Ishikawa (cell line): ENCODE measurements around the gene NFYC.

ENCODE experiments used
- CEBPB ChIP-seq: IDR thresholded peaks from 2 replicates; pipeline ENCODE4 v1.6.1; 2012
- CREB1 ChIP-seq: IDR thresholded peaks from 2 replicates; pipeline ENCODE4 v1.6.1; 2012; ENCODE audit warnings: low read depth
- EGR1 ChIP-seq: IDR thresholded peaks from 2 replicates; pipeline ENCODE4 v1.6.1; 2012
- EP300 ChIP-seq: IDR thresholded peaks from 2 replicates; pipeline ENCODE4 v1.6.1; 2012; ENCODE audit warnings: borderline replicate concordance
- FOXM1 ChIP-seq: IDR thresholded peaks from 2 replicates; pipeline ENCODE4 v1.6.1; 2012; ENCODE audit warnings: low read depth, borderline replicate concordance
- MAX ChIP-seq: IDR thresholded peaks from 2 replicates; pipeline ENCODE4 v1.6.1; 2012
- NFIC ChIP-seq: IDR thresholded peaks from 2 replicates; pipeline ENCODE4 v1.6.1; 2012
- RAD21 ChIP-seq: IDR thresholded peaks from 2 replicates; pipeline ENCODE4 v1.6.1; 2012; ENCODE audit warnings: low read depth
- REST ChIP-seq: IDR thresholded peaks from 2 replicates; pipeline ENCODE4 v1.6.1; 2012; ENCODE audit warnings: low read depth, mild to moderate bottlenecking
- TAF1 ChIP-seq: IDR thresholded peaks from 2 replicates; pipeline ENCODE4 v1.6.1; 2012; ENCODE audit warnings: low read depth, mild to moderate bottlenecking
- TCF12 ChIP-seq: IDR thresholded peaks from 2 replicates; pipeline ENCODE4 v1.6.1; 2012; ENCODE audit warnings: low read depth
- TEAD4 ChIP-seq: IDR thresholded peaks from 2 replicates; pipeline ENCODE4 v1.6.1; 2012
- YY1 ChIP-seq: IDR thresholded peaks from 2 replicates; pipeline ENCODE4 v1.6.1; 2012; ENCODE audit warnings: low read depth
- ZBTB7A ChIP-seq: IDR thresholded peaks from 2 replicates; pipeline ENCODE4 v1.6.1; 2012; ENCODE audit warnings: low read depth
- TF ChIP-seq, protein P1 (sequence below): IDR thresholded peaks from 2 replicates; pipeline ENCODE4 v1.6.1; 2012

The NFYC gene

GRCh38 chr1:40738831-40739230, 47.3 kb downstream of the NFYC start:
- no peak for TF ChIP-seq EGR1
- no peak for TF ChIP-seq REST
- no peak for TF ChIP-seq MAX
- TF ChIP-seq TEAD4: no peak
- TF ChIP-seq TCF12: no peak
- no peak for TF ChIP-seq RAD21
- TF ChIP-seq, protein P1, sequence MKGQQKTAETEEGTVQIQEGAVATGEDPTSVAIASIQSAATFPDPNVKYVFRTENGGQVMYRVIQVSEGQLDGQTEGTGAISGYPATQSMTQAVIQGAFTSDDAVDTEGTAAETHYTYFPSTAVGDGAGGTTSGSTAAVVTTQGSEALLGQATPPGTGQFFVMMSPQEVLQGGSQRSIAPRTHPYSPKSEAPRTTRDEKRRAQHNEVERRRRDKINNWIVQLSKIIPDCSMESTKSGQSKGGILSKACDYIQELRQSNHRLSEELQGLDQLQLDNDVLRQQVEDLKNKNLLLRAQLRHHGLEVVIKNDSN: no peak
- no peak for TF ChIP-seq CREB1
- TF ChIP-seq YY1: no peak
- TF ChIP-seq NFIC: no peak
- TF ChIP-seq ZBTB7A: no peak
- no peak for TF ChIP-seq FOXM1
- no peak for TF ChIP-seq CEBPB
- no peak for TF ChIP-seq EP300
- no peak for TF ChIP-seq TAF1

GRCh38 chr1:40739455-40740008, 48.0 kb downstream of the NFYC start:
- no peak for TF ChIP-seq YY1
- no peak for TF ChIP-seq NFIC
- no peak for TF ChIP-seq ZBTB7A
- no peak for TF ChIP-seq FOXM1
- TF ChIP-seq REST: no peak
- no peak for TF ChIP-seq TEAD4
- no peak for TF ChIP-seq CEBPB
- TF ChIP-seq EP300: no peak
- no peak for TF ChIP-seq MAX
- no peak for TF ChIP-seq RAD21
- TF ChIP-seq TCF12: no peak
- no peak for TF ChIP-seq TAF1

DNA sequence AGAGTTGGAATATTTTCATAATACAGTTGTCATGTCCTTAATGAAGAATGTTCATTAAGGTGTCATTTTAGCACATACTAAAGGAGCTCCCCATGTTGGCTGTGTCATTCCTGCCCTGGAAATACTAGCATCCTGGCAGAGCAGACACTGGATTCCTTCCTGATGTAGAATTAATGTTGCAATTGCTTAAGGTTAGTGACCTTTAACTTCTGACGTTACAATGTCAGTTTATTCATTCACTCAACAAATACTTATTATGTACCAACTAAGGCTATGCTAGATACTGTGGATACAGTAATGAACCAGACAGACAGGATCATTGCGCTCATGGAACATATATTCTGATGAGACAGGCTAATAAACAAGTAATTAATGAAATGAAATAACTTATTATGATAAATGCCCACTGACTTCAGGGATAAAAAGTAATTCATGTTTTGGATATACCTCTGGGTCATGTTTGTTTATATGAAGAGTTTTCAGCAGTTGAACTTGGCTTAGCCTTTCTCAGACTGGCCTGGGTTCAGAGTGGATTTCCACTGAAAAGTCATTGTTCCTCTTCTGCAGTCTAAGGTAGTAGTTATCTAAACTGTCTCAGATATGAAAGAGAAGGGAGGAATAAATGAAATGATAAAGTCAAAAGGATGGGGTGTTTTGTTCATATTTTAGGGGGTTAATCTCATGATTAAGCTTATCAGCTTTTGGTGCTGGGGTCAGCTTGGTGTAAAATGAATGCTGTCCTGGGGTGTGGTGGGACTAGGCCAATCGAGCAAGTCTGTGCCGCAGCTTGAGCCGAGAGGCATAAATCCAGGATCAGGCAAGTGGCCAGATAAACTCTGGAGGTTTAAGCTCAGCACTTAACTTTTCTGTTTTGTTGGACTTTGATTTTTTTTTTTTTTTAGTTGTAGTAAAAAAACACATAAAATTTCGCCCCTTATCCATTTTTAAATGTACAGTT, 48.8 kb downstream of the NFYC start:
- TF ChIP-seq FOXM1 (no peak), RAD21 (no peak), EGR1 (no peak), ZBTB7A (no peak), REST (no peak), MAX (no peak), EP300 (no peak), YY1 (no peak), TCF12 (no peak), TEAD4 (no peak), CREB1 (no peak), TAF1 (no peak), CEBPB (no peak), NFIC (no peak)
- TF ChIP-seq, protein P1: no peak
